Endothelial cell of umbilical vein (primary cell): ENCODE data around the gene AMER3. TPM values are rescaled to one million over a fixed set of nuclear protein-coding genes. Genes with fewer than 3 reads are reported as not detected.

Source experiments
- BruUV-seq: library from RNA; stranded (reverse); fragments of 400-500 nt; replicated peaks from 2 replicates; lab custom pipeline; 2021; lab: Mats Ljungman, UMichigan
- CTCF ChIA-PET: fragments of 300-600, 350-600 bp; sonication (Branson Sonifier 250); formaldehyde crosslinking; loops from one replicate; lab custom pipeline; 2021; ENCODE audit warnings: antibody characterized with exemption, inconsistent platforms; lab: Charles Lee
- POLR2A ChIA-PET: fragments of 300-600, 350-600 bp; sonication (Branson Sonifier 250); formaldehyde crosslinking; loops from one replicate; lab custom pipeline; 2021; ENCODE audit warnings: antibody characterized with exemption, inconsistent platforms; lab: Charles Lee
- DNase-seq: peaks from one replicate; pipeline ENCODE4 v3.0.0-alpha.2; 2011; ENCODE audit warnings: low read depth, low spot score
- FAIRE-seq: peaks from 2 replicates; lab custom pipeline; 2011; peaks lifted over from hg19 to GRCh38; lab: Jason Lieb, UNC
- H2AFZ ChIP-seq: 2 replicates; pipeline ENCODE4 v1.6.0; 2012; ENCODE audit warnings: low read depth, low read length, control low read depth, inconsistent platforms
- H3K27ac ChIP-seq: 2 replicates; pipeline ENCODE4 v1.5.1; 2011; ENCODE audit warnings: low read depth, mild to moderate bottlenecking, control low read depth, low read length, moderate library complexity; ENCODE audit not compliant: insufficient read depth
- H3K27me3 ChIP-seq, 2 experiments: 2 replicates each; pipeline versions ENCODE4 v1.6.0 to v1.6.1; 2011; ENCODE audit warnings: low read length in 2 of 2, mixed read lengths in 1 of 2; ENCODE audit not compliant: control insufficient read depth in 2 of 2, insufficient read depth in 2 of 2
- H3K36me3 ChIP-seq, 2 experiments: 2 replicates in 1 of 2; 3 replicates in 1 of 2; pipeline ENCODE4 v1.5.1; 2011; ENCODE audit warnings: low read length in 2 of 2, mild to moderate bottlenecking in 1 of 2, moderate library complexity in 1 of 2; ENCODE audit not compliant: control insufficient read depth in 2 of 2, insufficient read depth in 2 of 2; ENCODE audit errors: extremely low read depth in 1 of 2
- H3K4me1 ChIP-seq: 3 replicates; pipeline ENCODE4 v1.5.1; 2011; ENCODE audit warnings: mild to moderate bottlenecking, low read length; ENCODE audit not compliant: control insufficient read depth, insufficient read depth; ENCODE audit errors: extremely low read depth
- H3K4me2 ChIP-seq: 2 replicates; pipeline ENCODE4 v1.6.1; 2011; ENCODE audit warnings: low read length, control low read depth, mixed read lengths; ENCODE audit not compliant: insufficient read depth
- H3K4me3 ChIP-seq, 3 experiments: fragments of 200-600 bp in 1 of 3; sonication (generic), shearing (Covaris generic) in 1 of 3; replicated peaks in 1 of 3; 2 replicates each; pipeline ENCODE4 v1.5.1; 2011 to 2016; ENCODE audit warnings: control low read depth in 3 of 3, low read length in 3 of 3, mild to moderate bottlenecking in 2 of 3, inconsistent platforms in 1 of 3, low read depth in 1 of 3, moderate library complexity in 1 of 3; ENCODE audit not compliant: insufficient read depth in 1 of 3
- H3K79me2 ChIP-seq: 2 replicates; pipeline ENCODE4 v1.6.0; 2012; ENCODE audit warnings: low read length, inconsistent platforms; ENCODE audit not compliant: control insufficient read depth, insufficient read depth
- H3K9ac ChIP-seq: replicated peaks from 2 replicates; pipeline ENCODE3; 2011; ENCODE audit warnings: low read length, control low read depth; ENCODE audit not compliant: insufficient read depth; ENCODE audit errors: extremely low read depth
- H3K9me1 ChIP-seq: replicated peaks from 3 replicates; pipeline ENCODE4 v1.6.0; 2011; ENCODE audit warnings: mild to moderate bottlenecking, low read length; ENCODE audit not compliant: control insufficient read depth, insufficient read depth; ENCODE audit errors: extremely low read depth
- H3K9me3 ChIP-seq: replicated peaks from 2 replicates; pipeline ENCODE4 v1.5.1; 2012; ENCODE audit warnings: low read length, inconsistent platforms; ENCODE audit not compliant: control insufficient read depth, insufficient read depth
- H4K20me1 ChIP-seq: replicated peaks from 2 replicates; pipeline ENCODE3; 2011; ENCODE audit warnings: mild to moderate bottlenecking, low read length; ENCODE audit not compliant: control insufficient read depth, insufficient read depth; ENCODE audit errors: extremely low read depth
- CTCF ChIP-seq, 2 donors: IDR thresholded peaks; 1 replicate in 1 of 2; 2 replicates in 1 of 2; pipeline ENCODE4 v1.5.1; 2011; ENCODE audit warnings: low read length in 2 of 2, mild to moderate bottlenecking in 2 of 2, moderate library complexity in 2 of 2, control low read depth in 1 of 2, inconsistent platforms in 1 of 2, low read depth in 1 of 2; ENCODE audit not compliant: insufficient read depth in 1 of 2; ENCODE audit errors: extremely low read depth in 1 of 2
- EZH2 ChIP-seq: IDR thresholded peaks from 2 replicates; pipeline ENCODE4 v1.6.1; 2012; ENCODE audit warnings: borderline replicate concordance, low read depth, mild to moderate bottlenecking, moderate library complexity, low read length, inconsistent platforms; ENCODE audit not compliant: severe bottlenecking
- FOS ChIP-seq: IDR thresholded peaks from 2 replicates; pipeline ENCODE4 v1.6.1; 2011; ENCODE audit warnings: mild to moderate bottlenecking, low read length, moderate library complexity, borderline replicate concordance; ENCODE audit not compliant: insufficient read depth
- GATA2 ChIP-seq: IDR thresholded peaks from 2 replicates; pipeline ENCODE4 v1.7.0; 2011; ENCODE audit warnings: low read depth, mild to moderate bottlenecking, moderate library complexity, mixed read lengths, low read length; ENCODE audit not compliant: insufficient read length, insufficient read depth
- JUN ChIP-seq: IDR thresholded peaks from 2 replicates; pipeline ENCODE4 v1.6.1; 2011; ENCODE audit warnings: borderline replicate concordance, low read depth; ENCODE audit not compliant: insufficient read length, insufficient read depth
- MAX ChIP-seq: IDR thresholded peaks from 2 replicates; pipeline ENCODE4 v1.6.1; 2011; ENCODE audit not compliant: insufficient read depth, insufficient read length
- MYC ChIP-seq: IDR thresholded peaks from one replicate; pipeline ENCODE4 v1.6.1; 2011; ENCODE audit warnings: mild to moderate bottlenecking, low read depth, low read length
- POLR2A ChIP-seq: IDR thresholded peaks from 2 replicates; pipeline ENCODE4 v1.6.1; 2012; ENCODE audit warnings: low read depth, mild to moderate bottlenecking, control low read depth, low read length
- POLR2AphosphoS5 ChIP-seq: IDR thresholded peaks from 2 replicates; pipeline ENCODE4 v1.6.1; 2012; ENCODE audit warnings: low read depth, mild to moderate bottlenecking, control low read depth, low read length, moderate library complexity; ENCODE audit not compliant: insufficient read depth
- dilution Hi-C: fragments of 300-500 bp; cut with MboI; formaldehyde crosslinking; loops from one replicate; pipeline ENCODE4 v1.15.0; 2019; ENCODE audit warnings: low sequenced_read_pairs; ENCODE audit not compliant: extremely low pct_ligation_motif_present
- intact Hi-C: fragments of 100-400 bp; cut with micrococcal nuclease; formaldehyde crosslinking; loops from one replicate; pipeline ENCODE4 v1.10.0; 2022
- polyA plus RNA-seq, 4 experiments: library from polyadenylated mRNA; depleted of rRNA in 3 of 4; stranded (reverse) in 3 of 4; unstranded in 1 of 4; fragments of >200 nt; gene quantifications; 2 replicates each; pipeline versions ENCODE4 v1.2.1 to v1.2.3, GENCODE V29; 2011 to 2012; ENCODE audit warnings: missing spikeins in 1 of 4
- total RNA-seq: library from RNA; stranded (reverse); gene quantifications from 2 replicates; pipeline ENCODE4 v1.2.3, GENCODE V29; 2021

AMER3 gene
- total and polyA plus RNA-seq, 2 donors (not counting 3 experiments of a cell fraction or from before 2014, with no cell fraction given) = not detected

- no peak overlapping the region for H3K4me3 ChIP-seq
- ChIA-PET CTCF (no interaction called here), POLR2A (no interaction called here)
- H3K27me3 ChIP-seq = no peaks in the 10 kb centered on the region
- H2AFZ ChIP-seq = no peak overlapping the region
- dilution Hi-C loops = no loop called here
- H3K27ac ChIP-seq = no peak overlapping the region
- no peaks in the 10 kb centered on the region for H4K20me1 ChIP-seq
- no peaks in the 10 kb centered on the region for H3K4me1 ChIP-seq
- BruUV-seq = no TSS peak
- no peak overlapping the region for H3K4me2 ChIP-seq
- H3K36me3 ChIP-seq = no peaks in the 10 kb centered on the region
- FAIRE-seq (no peak), DNase-seq (no peak)
- intact Hi-C loops = loop anchor here (10.0 kb wide), 1 partner anchor 254 kb away; no protein-coding TSS in a partner anchor
- H3K9me1 ChIP-seq = no peaks in the 10 kb centered on the region
- no peak overlapping the region for H3K9ac ChIP-seq
- TF ChIP-seq POLR2A = no peak
- no peak for TF ChIP-seq CTCF (IDR thresholded peaks at IDR 0.05; ENCODE audit: extremely low read depth in 1 of 2, insufficient read depth in 1 of 2, low read depth in 1 of 2, low read length in 2 of 2)
- no peak for TF ChIP-seq JUN
- TF ChIP-seq FOS = no peak
- TF ChIP-seq GATA2 = no peak
- TF ChIP-seq MAX = no peak
- TF ChIP-seq EZH2 = no peak
- no peak for TF ChIP-seq MYC
- no peak for TF ChIP-seq POLR2AphosphoS5
- H3K9me3 ChIP-seq = no peaks in the 10 kb centered on the region
- no peaks in the 10 kb centered on the region for H3K79me2 ChIP-seq
These were observed 35.0 kb downstream of the AMER3 start for GRCh38 chr2:130790312-130790711.
